Measurements from ENCODE around the gene TPX2.

TPX2 gene

GRCh38 chr20:31738729-31739549 is at the start of gene TPX2:
Gene TPX2, plus strand, starts transcription at chr20:31739290. Its CDS starts 18,187 bp downstream, at chr20:31757477.
- DNase-seq: peak; percentile 98

GRCh38 chr20:31690124-31690666 is 48.9 kb upstream of the TPX2 start:
- DNase-seq: no peak

- DNase-seq: no peak
Measured at GRCh38 chr20:31691646-31692275, 47.3 kb upstream of the TPX2 start.

- no peak for DNase-seq
Measured at GRCh38 chr20:31693402-31693801, 45.7 kb upstream of the TPX2 start.

GRCh38 chr20:31693987-31694661 is 45.0 kb upstream of the TPX2 start:
- no peak for DNase-seq

- DNase-seq: no peak
Measured at GRCh38 chr20:31694842-31695593, 44.1 kb upstream of the TPX2 start.

- DNase-seq: no peak
Measured at GRCh38 chr20:31695849-31696804, 43.0 kb upstream of the TPX2 start.

- DNase-seq: no peak
Measured at GRCh38 chr20:31698243-31698802, 40.8 kb upstream of the TPX2 start.

GRCh38 chr20:31698803-31699718 is 40.0 kb upstream of the TPX2 start:
- no peak for DNase-seq

- DNase-seq: no peak
Measured at GRCh38 chr20:31699801-31700728, 39.0 kb upstream of the TPX2 start.

- no peak for DNase-seq
Measured at GRCh38 chr20:31700747-31701146, 38.3 kb upstream of the TPX2 start.

GRCh38 chr20:31701591-31701990 is 37.5 kb upstream of the TPX2 start:
- no peak for DNase-seq

- DNase-seq: no peak
Measured at GRCh38 chr20:31704225-31705119, 34.6 kb upstream of the TPX2 start.

GRCh38 chr20:31705191-31705590 is 33.9 kb upstream of the TPX2 start:
- no peak for DNase-seq

GRCh38 chr20:31705598-31706597 is 33.2 kb upstream of the TPX2 start:
- DNase-seq: no peak

- DNase-seq: no peak
Measured at GRCh38 chr20:31706607-31707257, 32.4 kb upstream of the TPX2 start.
